ENCODE measurements around the gene CCND1.

GRCh38 chr11:69615545-69616278 is 25.2 kb upstream of the CCND1 start:
- TF ChIP-seq CTCF (conservative IDR thresholded peaks at IDR 0.05 in 1 of 2, IDR thresholded peaks at IDR 0.05 in 1 of 2; ENCODE audit: low read depth in 1 of 2, low read length in 2 of 2) (no peak), EZH2 (IDR thresholded peaks at IDR 0.05; ENCODE audit: low read length, missing control alignments) (no peak)
